ENCODE results near the gene SRSF10.
A peak's percentile ranks its signal among the peaks of the same experiment; 100 is the strongest.
"Not testable (repeated sequence)": the region's sequence is repeated elsewhere in the genome, so short reads cannot be mapped to it uniquely, and the experiment has no call there.

SRSF10 gene

DNA sequence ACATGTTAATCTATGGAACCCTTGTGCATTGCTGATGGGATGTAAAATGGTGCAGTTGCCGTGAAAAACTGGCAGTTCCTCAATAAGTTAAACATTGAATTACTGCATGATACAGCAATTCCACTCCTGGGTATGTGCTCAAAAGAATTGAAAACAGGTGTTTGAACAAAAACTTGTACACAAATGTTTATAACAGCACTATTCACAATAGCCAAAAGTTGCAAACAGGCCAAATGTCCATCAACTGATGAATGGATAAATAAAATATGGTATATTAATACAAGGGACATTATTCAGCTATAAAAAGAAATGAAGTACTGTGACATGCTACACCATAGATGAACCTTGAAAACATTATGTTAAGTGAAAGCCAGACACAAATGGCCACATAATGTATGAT, 17.7 kb upstream of the SRSF10 start:
- CTCF ChIA-PET = no interaction called here
- no peak for DNase-seq (ENCODE audit: extremely low spot score)
- TF ChIP-seq, protein P1, sequence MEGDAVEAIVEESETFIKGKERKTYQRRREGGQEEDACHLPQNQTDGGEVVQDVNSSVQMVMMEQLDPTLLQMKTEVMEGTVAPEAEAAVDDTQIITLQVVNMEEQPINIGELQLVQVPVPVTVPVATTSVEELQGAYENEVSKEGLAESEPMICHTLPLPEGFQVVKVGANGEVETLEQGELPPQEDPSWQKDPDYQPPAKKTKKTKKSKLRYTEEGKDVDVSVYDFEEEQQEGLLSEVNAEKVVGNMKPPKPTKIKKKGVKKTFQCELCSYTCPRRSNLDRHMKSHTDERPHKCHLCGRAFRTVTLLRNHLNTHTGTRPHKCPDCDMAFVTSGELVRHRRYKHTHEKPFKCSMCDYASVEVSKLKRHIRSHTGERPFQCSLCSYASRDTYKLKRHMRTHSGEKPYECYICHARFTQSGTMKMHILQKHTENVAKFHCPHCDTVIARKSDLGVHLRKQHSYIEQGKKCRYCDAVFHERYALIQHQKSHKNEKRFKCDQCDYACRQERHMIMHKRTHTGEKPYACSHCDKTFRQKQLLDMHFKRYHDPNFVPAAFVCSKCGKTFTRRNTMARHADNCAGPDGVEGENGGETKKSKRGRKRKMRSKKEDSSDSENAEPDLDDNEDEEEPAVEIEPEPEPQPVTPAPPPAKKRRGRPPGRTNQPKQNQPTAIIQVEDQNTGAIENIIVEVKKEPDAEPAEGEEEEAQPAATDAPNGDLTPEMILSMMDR (IDR thresholded peaks at IDR 0.05; ENCODE audit: control extremely low read depth, extremely low read depth, low read depth, missing control alignments) = no peak
- POLR2A ChIA-PET = no interaction called here

DNA sequence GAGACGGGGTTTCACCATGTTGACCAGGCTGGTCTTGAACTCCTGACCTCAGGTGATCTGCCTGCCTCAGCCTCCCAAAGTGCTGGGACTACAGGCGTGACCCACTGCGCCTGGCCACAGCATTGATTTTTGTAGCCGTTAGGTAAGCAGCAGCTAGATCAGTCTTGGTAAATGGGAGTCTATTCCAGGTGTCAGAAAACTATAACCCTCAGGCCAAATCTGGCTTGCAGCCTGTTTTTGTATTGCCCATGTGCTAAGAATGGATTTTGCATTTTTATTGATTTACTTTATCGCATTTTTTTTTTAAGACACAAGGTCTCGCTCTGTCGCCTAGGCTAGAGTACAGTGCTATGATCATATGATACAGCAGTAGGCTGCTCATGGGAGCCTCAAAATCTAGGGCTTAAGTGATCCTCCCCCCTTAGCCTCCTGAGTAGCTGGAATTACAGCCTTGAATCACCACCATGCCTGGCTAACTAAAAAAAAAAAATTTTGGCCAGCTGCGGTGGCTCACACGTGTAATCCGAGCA, 16.6 kb upstream of the SRSF10 start:
- ChIA-PET CTCF (interaction anchor here (1.1 kb wide), 1 partner anchor 153 kb away, joined by 5 read pairs; no protein-coding TSS in a partner anchor), POLR2A (no interaction called here)
- TF ChIP-seq, protein P1 (IDR thresholded peaks at IDR 0.05; ENCODE audit: control extremely low read depth, extremely low read depth, low read depth, missing control alignments) = no peak

DNA sequence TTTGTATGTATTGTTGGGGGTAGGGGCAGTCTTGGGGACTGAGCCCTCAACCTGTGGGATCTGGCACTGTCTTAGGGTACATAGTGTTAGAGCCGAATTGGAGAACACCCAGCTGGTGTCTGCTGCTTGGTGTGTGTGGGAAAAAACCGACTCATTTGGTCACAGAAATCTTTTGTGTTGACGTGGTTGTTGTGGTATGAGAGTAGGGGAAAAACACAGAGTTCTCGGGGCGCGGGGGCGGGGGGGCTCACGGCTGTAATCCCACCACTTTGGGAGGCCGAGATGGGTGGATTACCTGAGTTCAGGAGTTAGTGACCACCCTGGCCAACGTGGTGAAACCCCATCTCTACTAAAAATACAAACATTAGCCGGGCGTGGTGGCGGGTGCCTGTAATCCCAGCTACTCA, 15.3 kb upstream of the SRSF10 start:
- DNase-seq (ENCODE audit: extremely low spot score) = peak; percentile 38
- TF ChIP-seq, protein P1 (IDR thresholded peaks at IDR 0.05; ENCODE audit: control extremely low read depth, extremely low read depth, low read depth, missing control alignments) = no peak
- ChIA-PET CTCF (interaction anchor here (1.2 to 1.4 kb wide), 2 partner anchors 8 to 10 kb away, joined by 3 to 4 read pairs; no protein-coding TSS in a partner anchor), POLR2A (no interaction called here)

More for the DNA sequence above, 16.6 kb upstream of the SRSF10 start:
- no peak for DNase-seq (ENCODE audit: extremely low spot score)

DNA sequence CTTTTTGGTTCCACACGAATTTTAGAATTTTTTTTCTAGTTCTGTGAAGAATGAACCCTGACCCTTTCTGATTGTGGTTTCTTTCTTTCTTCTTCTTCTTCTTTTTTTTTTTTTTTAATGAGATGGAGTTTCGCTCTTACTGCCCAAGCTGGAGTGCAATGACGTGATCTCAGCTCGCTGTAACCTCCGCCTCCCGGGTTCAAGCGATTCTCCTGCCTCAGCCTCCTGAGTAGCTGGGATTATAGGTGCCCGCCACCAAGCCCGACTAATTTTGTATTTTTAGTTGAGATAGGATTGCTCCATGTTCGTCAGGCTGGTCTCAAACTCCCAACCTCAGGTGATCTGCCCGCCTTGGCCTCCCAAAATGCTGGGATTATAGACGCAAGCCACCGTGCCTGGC, 11.9 kb upstream of the SRSF10 start:
- CTCF ChIA-PET; POLR2A ChIA-PET; DNase-seq (ENCODE audit: extremely low spot score): not testable (repeated sequence)

DNA sequence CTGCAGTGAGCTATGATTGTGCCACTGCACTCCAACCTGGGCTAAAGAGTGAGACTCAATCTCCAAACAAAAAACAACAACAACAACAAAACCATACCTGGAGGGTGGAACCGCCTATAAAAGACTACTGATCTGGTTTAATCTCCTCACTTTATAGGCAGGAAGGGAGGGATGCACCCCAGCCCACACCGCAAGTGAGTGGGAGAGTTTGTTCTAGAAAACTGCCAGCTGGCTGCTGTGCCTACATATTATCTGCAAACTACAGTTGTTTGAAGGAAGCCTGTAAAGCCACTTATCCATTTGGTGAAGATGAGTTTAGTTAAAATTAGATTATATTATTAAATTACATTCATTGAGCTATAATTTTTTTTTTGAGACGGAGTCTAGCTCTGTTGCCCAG, 9.1 kb upstream of the SRSF10 start:
- TF ChIP-seq, protein P1 (IDR thresholded peaks at IDR 0.05; ENCODE audit: control extremely low read depth, extremely low read depth, low read depth, missing control alignments) = no peak
- DNase-seq (ENCODE audit: extremely low spot score) = no peak
- ChIA-PET CTCF (interaction anchor here (0.7 to 1.3 kb wide), 2 partner anchors 14 to 161 kb away, joined by 3 to 4 read pairs; no protein-coding TSS in a partner anchor), POLR2A (no interaction called here)

DNA sequence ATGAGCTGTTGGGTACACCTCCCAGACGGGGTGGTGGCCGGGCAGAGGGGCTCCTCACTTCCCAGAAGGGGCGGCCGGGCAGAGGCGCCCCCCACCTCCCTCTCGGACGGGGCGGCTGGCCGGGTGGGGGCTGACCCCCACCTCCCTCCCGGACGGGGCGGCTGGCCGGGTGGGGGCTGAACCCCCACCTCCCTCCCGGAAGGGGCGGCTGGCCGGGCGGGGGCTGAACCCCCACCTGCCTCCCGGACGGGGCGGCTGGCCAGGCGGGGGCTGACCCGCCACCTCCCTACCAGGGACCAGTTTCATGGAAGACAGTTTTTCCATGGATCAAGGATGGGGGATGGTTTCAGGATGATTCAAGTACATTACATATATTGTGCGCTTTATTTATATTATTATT, 6.9 kb upstream of the SRSF10 start:
- POLR2A ChIA-PET; DNase-seq (ENCODE audit: extremely low spot score); CTCF ChIA-PET: not testable (repeated sequence)

DNA sequence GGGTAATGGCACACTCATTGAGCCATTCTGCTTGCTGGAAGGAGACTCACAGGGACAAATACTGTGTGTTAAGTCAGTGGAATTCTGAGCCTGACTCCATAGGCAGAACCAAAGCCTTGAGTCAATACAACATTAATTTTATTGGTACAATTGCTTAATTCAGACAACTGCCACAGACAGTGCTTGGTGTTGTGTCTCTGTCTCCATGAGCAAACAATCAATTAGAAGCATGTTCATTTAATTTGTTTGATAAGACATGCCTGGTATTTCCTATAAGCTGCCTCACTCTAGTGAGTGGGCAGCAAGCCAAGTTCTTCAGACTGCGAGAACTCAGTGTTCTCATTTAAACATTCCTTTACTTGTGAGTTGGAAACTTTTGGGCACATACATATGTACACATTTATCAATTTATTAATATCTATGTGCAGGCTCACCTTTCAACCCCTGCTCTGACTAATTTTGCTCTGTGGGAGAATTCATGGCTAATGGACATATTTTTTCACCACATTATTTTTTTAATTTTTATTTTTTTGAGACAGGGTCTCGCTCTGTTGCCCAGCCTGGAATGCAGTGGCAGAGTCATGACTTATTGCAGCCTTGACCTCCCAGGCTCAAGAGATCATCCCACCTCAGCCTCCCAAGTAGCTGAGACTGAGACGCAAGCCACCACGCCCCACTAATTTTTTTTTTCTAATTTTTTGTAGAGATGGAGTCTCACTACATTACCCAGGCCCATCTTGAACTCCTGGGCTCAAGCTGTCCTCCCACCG, 4.5 kb upstream of the SRSF10 start:
- no peak for DNase-seq (ENCODE audit: extremely low spot score)
- TF ChIP-seq, protein P1 (IDR thresholded peaks at IDR 0.05; ENCODE audit: control extremely low read depth, extremely low read depth, low read depth, missing control alignments) = no peak
- POLR2A ChIA-PET = no interaction called here
- CTCF ChIA-PET = interaction anchor here (1.4 kb wide), 1 partner anchor 11 kb away, joined by 4 read pairs; no protein-coding TSS in a partner anchor

Data from GM10248 (cell line).